Neural cell (in vitro differentiated cells): ENCODE results near the gene SLC13A3. TPM values are rescaled to one million over a fixed set of nuclear protein-coding genes. Genes with fewer than 3 reads are reported as not detected.

Experiments used
- H2AFZ ChIP-seq: fragments of 200-600, 300-800 bp; sonication (generic), shearing (Covaris generic); 2 replicates; pipeline ENCODE4 v1.6.0; 2014; ENCODE audit warnings: low read depth, mild to moderate bottlenecking, antibody characterized with exemption, low read length, moderate library complexity
- H3F3A ChIP-seq: fragments of 200-600 bp; shearing (Covaris generic); 2 replicates; pipeline ENCODE4 v1.6.1; 2016; ENCODE audit warnings: mild to moderate bottlenecking, moderate library complexity, mixed read lengths, antibody characterized with exemption, low read length; ENCODE audit not compliant: insufficient read depth, poor library complexity, severe bottlenecking
- H3K27ac ChIP-seq: fragments of 200-600, 300-800 bp; sonication (generic), shearing (Covaris generic); 2 replicates; pipeline ENCODE4 v1.5.1; 2014; ENCODE audit warnings: mild to moderate bottlenecking, low read length, moderate library complexity
- H3K27me3 ChIP-seq: fragments of 300-800, 200-600 bp; sonication (generic), shearing (Covaris generic); 2 replicates; pipeline ENCODE4 v1.6.0; 2014; ENCODE audit warnings: mild to moderate bottlenecking, low read depth, low read length, moderate library complexity; ENCODE audit not compliant: insufficient read depth
- H3K36me3 ChIP-seq: fragments of 300-800, 200-600 bp; sonication (generic), shearing (Covaris generic); 2 replicates; pipeline ENCODE4 v1.5.1; 2014; ENCODE audit warnings: mild to moderate bottlenecking, antibody characterized with exemption, low read length, moderate library complexity; ENCODE audit not compliant: insufficient read depth
- H3K4me2 ChIP-seq: fragments of 300-800, 200-600 bp; sonication (generic), shearing (Covaris generic); 2 replicates; pipeline ENCODE4 v1.6.0; 2014; ENCODE audit warnings: mild to moderate bottlenecking, low read length
- H3K4me3 ChIP-seq: fragments of 300-800, 200-600 bp; sonication (generic), shearing (Covaris generic); 2 replicates; pipeline ENCODE4 v1.5.1; 2014; ENCODE audit warnings: mild to moderate bottlenecking, low read length, moderate library complexity
- H3K79me2 ChIP-seq: fragments of 200-600 bp; shearing (Covaris generic); replicated peaks from 2 replicates; pipeline ENCODE4 v1.6.0; 2014; ENCODE audit warnings: mild to moderate bottlenecking, low read length, moderate library complexity; ENCODE audit not compliant: insufficient read depth
- H3K9ac ChIP-seq: fragments of 300-800, 200-600 bp; sonication (generic), shearing (Covaris generic); 2 replicates; pipeline ENCODE4 v1.6.1; 2016; ENCODE audit warnings: mild to moderate bottlenecking, low read length, mixed read lengths
- H3K9me2 ChIP-seq: fragments of 200-600 bp; shearing (Covaris generic); 2 replicates; pipeline ENCODE4 v1.6.1; 2016; ENCODE audit warnings: mild to moderate bottlenecking, low read length, mixed read lengths; ENCODE audit not compliant: insufficient read depth
- H3K9me3 ChIP-seq: fragments of 200-600, 300-800 bp; sonication (generic), shearing (Covaris generic); 2 replicates; pipeline ENCODE4 v1.6.1; 2016; ENCODE audit warnings: mild to moderate bottlenecking, mixed run types, low read length, moderate library complexity, mixed read lengths
- H4K20me1 ChIP-seq: fragments of 200-600 bp; shearing (Covaris generic); 2 replicates; pipeline ENCODE4 v1.6.1; 2016; ENCODE audit warnings: mild to moderate bottlenecking, mixed run types; ENCODE audit not compliant: insufficient read depth
- EP300 ChIP-seq: fragments of 450-650 bp; conservative IDR thresholded peaks from 2 replicates; pipeline ENCODE4 v1.6.1; 2014; ENCODE audit warnings: antibody characterized with exemption, mild to moderate bottlenecking, moderate library complexity; ENCODE audit not compliant: poor library complexity, severe bottlenecking
- EZH2 ChIP-seq: fragments of 200-600, 300-800 bp; shearing (Covaris generic), sonication (generic); IDR thresholded peaks from 2 replicates; pipeline ENCODE4 v1.6.1; 2014; ENCODE audit warnings: antibody characterized with exemption, low read length, borderline replicate concordance, mild to moderate bottlenecking; ENCODE audit not compliant: insufficient read depth, poor library complexity, severe bottlenecking
- MXI1 ChIP-seq: fragments of 450-650 bp; conservative IDR thresholded peaks from 2 replicates; pipeline ENCODE4 v1.6.1; 2014; ENCODE audit warnings: antibody characterized with exemption, mild to moderate bottlenecking; ENCODE audit not compliant: poor library complexity, severe bottlenecking
- POLR2AphosphoS5 ChIP-seq: IDR thresholded peaks from 2 replicates; pipeline ENCODE4 v1.6.1; 2012
- RAD21 ChIP-seq: fragments of 450-650 bp; conservative IDR thresholded peaks from 2 replicates; pipeline ENCODE4 v1.6.1; 2014; ENCODE audit warnings: antibody characterized with exemption, mild to moderate bottlenecking, moderate library complexity
- REST ChIP-seq: IDR thresholded peaks from 2 replicates; pipeline ENCODE4 v1.6.1; 2012; ENCODE audit warnings: borderline replicate concordance
- SMC3 ChIP-seq: fragments of 450-650 bp; conservative IDR thresholded peaks from 2 replicates; pipeline ENCODE4 v1.6.1; 2014; ENCODE audit warnings: antibody characterized with exemption, mild to moderate bottlenecking, moderate library complexity; ENCODE audit not compliant: poor library complexity
- TAF1 ChIP-seq: IDR thresholded peaks from 2 replicates; pipeline ENCODE4 v1.6.1; 2012; ENCODE audit warnings: low read depth
- polyA plus RNA-seq: library from polyadenylated mRNA; depleted of rRNA; stranded (reverse); fragments of >200 nt; gene quantifications from 2 replicates; pipeline ENCODE4 v1.2.3, GENCODE V29; 2014
- TF ChIP-seq, protein P1 (sequence below): fragments of 450-650 bp; IDR thresholded peaks from 2 replicates; pipeline ENCODE4 v1.5.1; 2014; ENCODE audit warnings: antibody characterized with exemption, mild to moderate bottlenecking, moderate library complexity; ENCODE audit not compliant: poor library complexity, severe bottlenecking

SLC13A3 gene
- polyA plus RNA-seq, 1 donor from 2014 or later = 5.5 TPM

DNA sequence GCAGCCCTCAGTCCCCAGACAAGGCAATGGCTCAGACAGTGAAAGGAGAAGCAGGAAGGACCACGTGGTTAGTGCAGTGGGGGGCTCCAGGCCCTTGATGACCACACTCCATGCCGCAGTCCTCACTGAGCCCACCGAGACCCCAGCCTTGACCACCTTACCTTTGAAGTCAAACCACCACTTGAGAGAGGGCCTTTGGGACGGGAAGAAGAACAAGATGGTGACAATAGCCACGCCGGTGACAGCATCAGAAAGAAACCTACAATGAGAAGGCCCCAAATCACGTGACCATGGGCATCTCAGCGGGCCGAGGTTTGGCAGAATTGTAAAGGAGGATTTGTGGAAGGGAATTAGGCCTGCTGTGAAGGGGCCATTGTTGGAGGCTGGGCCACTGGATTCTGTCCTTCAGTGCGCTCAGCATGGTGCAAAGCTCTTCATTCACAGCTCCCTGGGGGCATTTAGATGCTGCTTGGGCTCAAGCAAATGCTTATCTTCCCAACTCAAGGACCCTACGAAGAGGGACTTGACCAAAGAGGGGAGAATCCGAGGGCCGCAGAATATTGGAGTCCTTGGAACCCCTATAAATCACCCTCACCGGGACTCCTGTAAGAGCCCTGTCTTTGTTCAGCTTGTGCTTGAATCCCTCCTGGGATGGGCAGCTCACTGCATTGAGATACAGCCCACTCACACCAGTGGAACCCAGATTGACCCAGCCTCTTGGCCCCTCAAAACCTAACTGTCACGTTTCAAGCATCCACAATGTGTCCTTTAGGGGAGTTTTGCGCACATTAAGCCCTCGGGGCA is 67.6 kb downstream of the SLC13A3 start:
- no peaks in the 10 kb centered on the region for H4K20me1 ChIP-seq
- H3K9ac ChIP-seq = no peak overlapping the region
- H3K9me2 ChIP-seq = no peaks in the 10 kb centered on the region
- H2AFZ ChIP-seq = no peak overlapping the region
- H3K4me3 ChIP-seq = no peak overlapping the region
- no peak overlapping the region for H3K27ac ChIP-seq
- H3F3A ChIP-seq = no peaks in the 10 kb centered on the region
- TF ChIP-seq RAD21 (no peak), EP300 (no peak), POLR2AphosphoS5 (no peak), REST (no peak), TAF1 (no peak), EZH2 (no peak)
- TF ChIP-seq, protein P1, sequence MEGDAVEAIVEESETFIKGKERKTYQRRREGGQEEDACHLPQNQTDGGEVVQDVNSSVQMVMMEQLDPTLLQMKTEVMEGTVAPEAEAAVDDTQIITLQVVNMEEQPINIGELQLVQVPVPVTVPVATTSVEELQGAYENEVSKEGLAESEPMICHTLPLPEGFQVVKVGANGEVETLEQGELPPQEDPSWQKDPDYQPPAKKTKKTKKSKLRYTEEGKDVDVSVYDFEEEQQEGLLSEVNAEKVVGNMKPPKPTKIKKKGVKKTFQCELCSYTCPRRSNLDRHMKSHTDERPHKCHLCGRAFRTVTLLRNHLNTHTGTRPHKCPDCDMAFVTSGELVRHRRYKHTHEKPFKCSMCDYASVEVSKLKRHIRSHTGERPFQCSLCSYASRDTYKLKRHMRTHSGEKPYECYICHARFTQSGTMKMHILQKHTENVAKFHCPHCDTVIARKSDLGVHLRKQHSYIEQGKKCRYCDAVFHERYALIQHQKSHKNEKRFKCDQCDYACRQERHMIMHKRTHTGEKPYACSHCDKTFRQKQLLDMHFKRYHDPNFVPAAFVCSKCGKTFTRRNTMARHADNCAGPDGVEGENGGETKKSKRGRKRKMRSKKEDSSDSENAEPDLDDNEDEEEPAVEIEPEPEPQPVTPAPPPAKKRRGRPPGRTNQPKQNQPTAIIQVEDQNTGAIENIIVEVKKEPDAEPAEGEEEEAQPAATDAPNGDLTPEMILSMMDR = no peak
- H3K79me2 ChIP-seq = no peaks in the 10 kb centered on the region
- H3K27me3 ChIP-seq = no peaks in the 10 kb centered on the region
- H3K36me3 ChIP-seq = no peaks in the 10 kb centered on the region
- H3K9me3 ChIP-seq = peaks cover 2% of the 10 kb centered on the region
- H3K4me2 ChIP-seq = no peak overlapping the region

DNA sequence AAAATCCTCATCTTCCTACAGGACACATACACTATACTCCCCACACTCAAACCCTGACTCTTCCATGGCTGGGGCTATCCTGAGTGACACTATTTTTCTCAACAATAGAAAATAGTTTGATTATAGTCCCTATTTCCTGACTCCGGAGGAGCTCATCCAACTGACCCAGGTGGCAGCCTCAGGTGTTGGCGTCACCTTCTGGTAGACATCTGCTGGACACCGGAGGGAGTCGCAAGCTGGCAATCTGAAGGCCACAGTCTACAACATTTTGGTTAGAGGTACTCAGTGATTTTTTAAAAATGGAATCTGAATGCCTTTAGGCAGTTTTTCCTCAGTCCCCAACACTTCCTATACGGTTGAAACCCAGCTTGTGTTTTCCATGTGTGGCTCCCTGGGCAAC is 68.6 kb downstream of the SLC13A3 start:
- Histone ChIP-seq H3K9me2 (no peaks in the 10 kb centered on the region), H3K36me3 (no peaks in the 10 kb centered on the region), H3K9me3 (peaks cover 2% of the 10 kb centered on the region), H4K20me1 (no peaks in the 10 kb centered on the region), H3F3A (no peaks in the 10 kb centered on the region), H3K4me3 (no peak overlapping the region), H3K27me3 (no peaks in the 10 kb centered on the region), H3K27ac (no peak overlapping the region), H3K9ac (no peak overlapping the region), H2AFZ (no peak overlapping the region), H3K4me2 (no peak overlapping the region), H3K79me2 (no peaks in the 10 kb centered on the region)
- no peak for TF ChIP-seq MXI1
- TF ChIP-seq, protein P1 = no peak
- TF ChIP-seq POLR2AphosphoS5 = no peak
- no peak for TF ChIP-seq REST
- TF ChIP-seq RAD21 = no peak
- no peak for TF ChIP-seq EP300
- no peak for TF ChIP-seq SMC3
- no peak for TF ChIP-seq TAF1
- TF ChIP-seq EZH2 = no peak
